GM12801 (cell line): ENCODE measurements around the gene OR52A1.

Experiments used
- CTCF ChIP-seq: IDR thresholded peaks from one replicate; pipeline ENCODE4 v1.5.1; 2011; ENCODE audit warnings: control low read depth; ENCODE audit not compliant: insufficient read length; ENCODE audit errors: extremely low read depth

Gene OR52A1

GRCh38 chr11:5188201-5188600 lies 33.6 kb upstream of the OR52A1 start:
- TF ChIP-seq CTCF: no peak

- TF ChIP-seq CTCF: no peak
Observed at GRCh38 chr11:5178046-5178837, 23.7 kb upstream of the OR52A1 start.

GRCh38 chr11:5174934-5175333 lies 20.4 kb upstream of the OR52A1 start:
- TF ChIP-seq CTCF: no peak

- TF ChIP-seq CTCF: no peak
Observed at GRCh38 chr11:5171856-5172255, 17.3 kb upstream of the OR52A1 start.

GRCh38 chr11:5159806-5160205 lies 5.2 kb upstream of the OR52A1 start:
- TF ChIP-seq CTCF: no peak

GRCh38 chr11:5153574-5154431 lies 754 bp downstream of the OR52A1 start:
- no peak for TF ChIP-seq CTCF

- TF ChIP-seq CTCF: no peak
Observed at GRCh38 chr11:5151713-5152153, 2.8 kb downstream of the OR52A1 start.
